Suprapubic skin (tissue), 4 donors: ENCODE measurements around the gene UCP3.

ENCODE experiments used
- CTCF ChIP-seq, 2 donors: fragments of 200-600 bp in 1 of 2; fragments of 450-650 bp in 1 of 2; sonication (generic) in 1 of 2; IDR thresholded peaks; one replicate each; pipeline ENCODE4 v1.5.1; 2016 to 2019; ENCODE audit warnings: antibody characterized with exemption in 2 of 2, mild to moderate bottlenecking in 1 of 2, moderate library complexity in 1 of 2
- EP300 ChIP-seq: sonication (generic); formaldehyde crosslinking; IDR thresholded peaks from one replicate; pipeline ENCODE4 v1.6.1; 2017; ENCODE audit warnings: antibody characterized with exemption
- POLR2A ChIP-seq, 2 donors: fragments of 450-650 bp; IDR thresholded peaks; one replicate each; pipeline ENCODE4 v1.6.1; 2017; ENCODE audit warnings: antibody characterized with exemption in 2 of 2, mild to moderate bottlenecking in 2 of 2, moderate library complexity in 2 of 2
- POLR2AphosphoS5 ChIP-seq, 3 donors: sonication (generic); formaldehyde crosslinking; IDR thresholded peaks; one replicate each; pipeline ENCODE4 v1.6.1; 2017; ENCODE audit warnings: antibody characterized with exemption in 3 of 3

DNA sequence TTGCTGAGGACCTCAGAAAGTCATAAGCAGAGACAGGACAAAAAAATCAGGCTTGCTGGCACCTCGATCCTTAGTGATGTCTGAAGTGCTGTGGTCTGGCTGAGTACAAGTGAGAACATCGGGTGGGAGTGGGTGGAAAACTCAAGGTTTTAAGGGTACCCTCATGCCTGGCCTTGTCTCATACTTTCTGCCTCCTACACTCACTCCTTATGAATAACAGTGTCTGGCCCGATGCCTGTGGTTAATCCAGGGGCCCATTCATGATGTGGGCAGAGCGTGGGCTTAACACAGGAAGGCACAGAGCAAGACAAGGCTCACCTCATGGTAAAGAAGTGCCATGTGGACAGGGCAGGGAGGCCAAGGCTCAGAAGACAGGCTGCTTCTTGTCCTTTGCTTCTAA, 11.0 kb upstream of the UCP3 start:
- no peak for TF ChIP-seq POLR2AphosphoS5 (IDR thresholded peaks at IDR 0.05)
- no peak for TF ChIP-seq POLR2A (IDR thresholded peaks at IDR 0.05)
- TF ChIP-seq CTCF (IDR thresholded peaks at IDR 0.05): no peak
- TF ChIP-seq EP300: no peak
